ENCODE data around the gene SORCS1.

SORCS1 gene

DNA sequence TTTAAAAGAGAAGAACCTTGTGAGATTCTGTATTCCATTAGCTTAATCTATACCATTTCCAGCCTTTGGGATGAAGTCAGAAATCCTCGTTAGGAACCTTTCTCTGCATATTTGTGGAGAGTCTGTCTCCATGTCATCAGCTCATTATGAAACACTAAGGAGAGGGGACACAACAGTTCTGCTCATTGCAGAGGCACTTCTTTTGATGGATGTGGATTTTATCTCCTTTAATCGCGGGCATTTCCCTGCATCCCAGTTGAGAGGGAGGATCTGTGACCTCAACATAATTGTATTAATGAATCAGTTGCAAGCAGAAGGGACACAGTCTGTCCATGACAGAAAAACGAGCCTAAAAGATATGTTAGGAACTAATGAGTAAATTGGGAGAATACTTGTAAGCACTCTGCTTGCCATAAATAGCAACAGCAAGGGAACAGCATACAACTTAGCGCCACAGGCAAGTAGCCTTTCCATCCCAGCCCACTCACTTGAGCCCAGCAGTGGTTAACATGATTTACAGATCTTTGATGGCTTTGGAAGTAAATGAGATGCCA is 37.9 kb downstream of the SORCS1 start:
- in situ Hi-C loops (cut with MboI; ENCODE audit: low pct_unique_long_range_greater_than_20kb, low sequenced_read_pairs): no loop called here
- DNase-seq: no peak

GRCh38 chr10:107122703-107123102 is 41.8 kb downstream of the SORCS1 start:
- in situ Hi-C loops (cut with MboI; ENCODE audit: low pct_unique_long_range_greater_than_20kb, low sequenced_read_pairs): no loop called here

GRCh38 chr10:107118866-107119265 is 45.6 kb downstream of the SORCS1 start:
- in situ Hi-C loops (cut with MboI; ENCODE audit: low pct_unique_long_range_greater_than_20kb, low sequenced_read_pairs): no loop called here

More at GRCh38 chr10:107122703-107123102, 41.8 kb downstream of the SORCS1 start:
- no peak for DNase-seq

GRCh38 chr10:107104026-107104652 is 60.4 kb downstream of the SORCS1 start:
- in situ Hi-C loops (cut with MboI; ENCODE audit: low pct_unique_long_range_greater_than_20kb, low sequenced_read_pairs): no loop called here
- DNase-seq: no peak

More at GRCh38 chr10:107118866-107119265, 45.6 kb downstream of the SORCS1 start:
- DNase-seq: no peak

DNA sequence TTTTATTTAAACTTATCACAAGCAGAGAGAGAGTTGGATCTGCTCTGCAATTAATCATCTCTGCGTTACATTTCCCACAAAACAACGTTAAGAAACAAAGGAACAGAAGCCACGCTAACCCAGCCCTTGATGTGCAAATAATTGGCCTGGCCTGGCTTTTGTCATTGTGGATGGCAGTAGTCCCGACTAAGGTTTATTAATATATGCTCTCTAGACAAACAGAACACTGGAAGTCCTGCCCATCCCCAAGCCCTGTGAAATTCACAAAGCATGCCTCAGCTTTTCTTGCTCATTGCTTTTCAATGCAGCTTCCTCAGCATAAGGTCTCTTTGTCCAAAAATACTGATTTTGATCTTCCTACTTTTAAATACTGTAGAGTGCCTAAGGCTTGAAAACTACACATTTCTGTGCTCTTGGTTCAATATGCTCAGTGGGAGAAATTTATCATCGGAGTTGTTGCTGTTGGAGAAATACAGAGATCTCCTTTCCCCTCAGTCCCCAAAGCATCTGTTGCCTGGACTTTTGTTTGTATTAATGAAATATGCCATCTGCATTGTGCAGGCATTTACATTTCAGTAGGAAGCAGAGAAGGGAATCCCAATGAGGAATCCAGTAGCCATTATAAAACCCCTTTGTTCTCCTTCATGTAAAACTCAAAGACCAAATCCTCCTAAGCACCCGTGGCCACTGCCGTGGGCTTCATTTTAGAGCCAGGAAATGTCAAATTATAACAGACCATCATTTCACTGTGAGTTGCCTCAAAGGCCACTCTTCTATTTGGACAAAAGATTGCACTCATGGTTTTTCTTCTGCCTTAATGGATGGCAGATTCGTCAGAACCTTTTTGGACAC is 61.1 kb downstream of the SORCS1 start:
- DNase-seq: no peak
- in situ Hi-C loops (cut with MboI; ENCODE audit: low pct_unique_long_range_greater_than_20kb, low sequenced_read_pairs): no loop called here

- no peak for DNase-seq
- in situ Hi-C loops (cut with MboI; ENCODE audit: low pct_unique_long_range_greater_than_20kb, low sequenced_read_pairs): no loop called here
These were observed 66.2 kb downstream of the SORCS1 start for GRCh38 chr10:107098326-107098725.

- DNase-seq: no peak
- in situ Hi-C loops (cut with MboI; ENCODE audit: low pct_unique_long_range_greater_than_20kb, low sequenced_read_pairs): no loop called here
These were observed 69.5 kb downstream of the SORCS1 start for GRCh38 chr10:107094824-107095522.

GRCh38 chr10:107092321-107092720 is 72.2 kb downstream of the SORCS1 start:
- DNase-seq: no peak
- in situ Hi-C loops (cut with MboI; ENCODE audit: low pct_unique_long_range_greater_than_20kb, low sequenced_read_pairs): no loop called here

GRCh38 chr10:107091126-107091525 is 73.4 kb downstream of the SORCS1 start:
- in situ Hi-C loops (cut with MboI; ENCODE audit: low pct_unique_long_range_greater_than_20kb, low sequenced_read_pairs): no loop called here
- no peak for DNase-seq

DNA sequence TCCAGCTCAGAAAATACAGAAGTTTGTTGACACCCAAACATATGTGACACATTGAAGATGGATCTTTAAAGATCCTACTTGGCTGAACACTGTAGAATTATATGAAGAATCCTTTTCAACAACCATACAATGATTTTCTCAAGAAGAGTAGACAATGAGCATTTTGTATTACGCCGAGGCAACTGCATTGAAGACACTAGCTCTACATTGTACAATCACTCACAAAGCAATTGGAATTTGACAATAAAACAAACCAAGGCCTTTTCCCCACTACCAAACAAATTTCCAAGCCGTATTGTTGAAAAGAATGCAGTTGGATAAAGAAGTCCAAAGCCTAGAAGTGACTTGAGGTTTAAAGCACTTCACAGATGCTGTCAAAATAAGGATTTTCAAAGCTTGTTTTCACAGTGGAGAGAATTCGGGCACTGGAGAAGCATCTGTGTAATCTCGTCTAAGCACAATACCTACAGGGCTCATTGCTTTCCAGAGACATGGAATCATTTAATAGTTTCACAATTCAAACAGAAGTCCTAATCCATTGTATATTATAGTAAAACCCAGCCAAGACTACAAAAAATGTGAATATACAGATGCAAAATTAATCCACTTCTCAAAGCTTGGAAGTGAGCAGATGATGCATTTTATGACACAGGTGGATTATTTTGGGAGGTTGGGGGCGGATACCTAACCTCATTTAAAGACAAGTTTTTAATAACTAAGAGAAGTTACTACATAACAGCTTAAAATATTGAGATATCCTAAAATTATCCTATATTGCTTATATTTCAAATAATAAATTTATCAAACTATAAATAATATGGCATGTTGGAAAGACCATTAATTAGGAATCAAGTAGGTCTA is 78.6 kb downstream of the SORCS1 start:
- in situ Hi-C loops (cut with MboI; ENCODE audit: low pct_unique_long_range_greater_than_20kb, low sequenced_read_pairs): no loop called here
- no peak for DNase-seq

GRCh38 chr10:107083388-107084009 is 81.0 kb downstream of the SORCS1 start:
- no peak for DNase-seq
- in situ Hi-C loops (cut with MboI; ENCODE audit: low pct_unique_long_range_greater_than_20kb, low sequenced_read_pairs): no loop called here

GRCh38 chr10:107081644-107082043 is 82.9 kb downstream of the SORCS1 start:
- in situ Hi-C loops (cut with MboI; ENCODE audit: low pct_unique_long_range_greater_than_20kb, low sequenced_read_pairs): no loop called here
- peak; percentile 0 for DNase-seq

GRCh38 chr10:107075117-107075516 is 89.4 kb downstream of the SORCS1 start:
- in situ Hi-C loops (cut with MboI; ENCODE audit: low pct_unique_long_range_greater_than_20kb, low sequenced_read_pairs): no loop called here

DNA sequence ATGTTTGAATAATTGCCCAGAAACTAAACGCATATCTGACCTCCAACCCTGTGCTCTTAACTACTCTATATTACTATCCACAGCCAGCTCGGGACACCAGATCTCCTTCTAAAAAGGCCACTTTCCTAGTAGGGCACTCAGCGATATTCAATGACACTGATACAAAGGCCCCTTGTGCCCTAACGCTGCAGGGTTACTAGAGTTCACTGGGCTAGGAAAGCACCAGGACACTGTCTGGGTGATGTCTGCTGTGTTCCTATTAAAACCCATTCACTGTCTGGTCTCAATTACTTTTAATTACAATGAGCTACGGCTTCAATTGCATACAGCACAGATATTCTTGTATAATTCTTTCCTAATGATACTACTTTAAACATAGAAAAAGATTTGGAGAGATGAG is 91.7 kb downstream of the SORCS1 start:
- in situ Hi-C loops (cut with MboI; ENCODE audit: low pct_unique_long_range_greater_than_20kb, low sequenced_read_pairs): no loop called here
- no peak for DNase-seq

More at GRCh38 chr10:107075117-107075516, 89.4 kb downstream of the SORCS1 start:
- DNase-seq: no peak

DNA sequence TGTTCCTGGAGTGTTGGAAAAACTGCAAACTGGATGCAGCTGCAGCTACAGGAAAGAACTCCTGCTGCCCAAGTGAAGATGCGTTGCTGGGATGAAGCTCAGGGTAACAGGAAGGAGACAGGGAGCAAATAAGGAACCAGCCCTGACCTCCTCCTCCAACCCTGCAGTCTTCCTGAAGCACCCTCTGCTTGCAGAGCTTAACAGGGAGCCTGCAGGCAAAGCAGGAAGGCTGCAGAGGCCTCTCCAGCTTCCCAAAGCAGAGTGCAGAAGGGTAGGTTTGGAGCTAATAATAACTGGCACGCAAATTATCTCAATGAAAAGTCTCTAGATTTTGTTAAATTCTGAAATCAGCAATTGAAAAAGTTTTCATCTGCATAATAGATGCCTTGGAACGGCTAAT is 92.5 kb downstream of the SORCS1 start:
- in situ Hi-C loops (cut with MboI; ENCODE audit: low pct_unique_long_range_greater_than_20kb, low sequenced_read_pairs): no loop called here
- no peak for DNase-seq

- in situ Hi-C loops (cut with MboI; ENCODE audit: low pct_unique_long_range_greater_than_20kb, low sequenced_read_pairs): no loop called here
- no peak for DNase-seq
These were observed 93.2 kb downstream of the SORCS1 start for GRCh38 chr10:107071301-107071700.

DNA sequence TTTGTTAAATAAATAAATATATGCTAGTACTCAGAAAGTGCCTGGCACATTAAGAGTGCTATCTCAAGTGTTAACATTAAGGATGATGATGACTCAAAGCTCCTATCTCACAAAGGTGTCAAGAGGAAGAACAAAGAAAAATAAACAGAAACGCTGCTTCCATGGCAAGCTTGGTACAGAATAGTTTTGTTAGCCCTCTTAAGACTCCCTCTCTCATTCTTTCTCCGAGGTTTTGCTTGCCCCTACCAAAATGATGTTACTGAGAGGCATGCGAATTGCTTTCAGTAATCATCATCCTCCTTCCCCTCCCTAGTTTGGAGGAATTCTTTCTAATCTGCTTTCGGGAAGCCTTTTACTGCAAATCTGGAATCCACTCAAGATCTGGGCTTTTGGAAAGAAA is 96.7 kb downstream of the SORCS1 start:
- in situ Hi-C loops (cut with MboI; ENCODE audit: low pct_unique_long_range_greater_than_20kb, low sequenced_read_pairs): no loop called here
- DNase-seq: no peak

GRCh38 chr10:107064075-107064474 is 100.4 kb downstream of the SORCS1 start:
- in situ Hi-C loops (cut with MboI; ENCODE audit: low pct_unique_long_range_greater_than_20kb, low sequenced_read_pairs): no loop called here

More at GRCh38 chr10:107064075-107064474, 100.4 kb downstream of the SORCS1 start:
- DNase-seq: no peak

Data from KBM-7 (cell line).